Uterus (tissue), 2 donors: ENCODE measurements around the gene GLIS1.

Source experiments
- POLR2A ChIP-seq, 2 donors: fragments of 450-650 bp; IDR thresholded peaks; one replicate each; pipeline ENCODE4 v1.6.1; 2016; ENCODE audit warnings: antibody characterized with exemption in 2 of 2, mild to moderate bottlenecking in 1 of 2, moderate library complexity in 1 of 2
- TF ChIP-seq, protein P1 (sequence below), 4 experiments: fragments of 200-600 bp in 2 of 4; fragments of 450-650 bp in 2 of 4; sonication (generic) in 2 of 4; IDR thresholded peaks; one replicate each; pipeline ENCODE4 v1.5.1; 2016 to 2019; ENCODE audit warnings: antibody characterized with exemption in 4 of 4, mild to moderate bottlenecking in 2 of 4, moderate library complexity in 1 of 4

DNA sequence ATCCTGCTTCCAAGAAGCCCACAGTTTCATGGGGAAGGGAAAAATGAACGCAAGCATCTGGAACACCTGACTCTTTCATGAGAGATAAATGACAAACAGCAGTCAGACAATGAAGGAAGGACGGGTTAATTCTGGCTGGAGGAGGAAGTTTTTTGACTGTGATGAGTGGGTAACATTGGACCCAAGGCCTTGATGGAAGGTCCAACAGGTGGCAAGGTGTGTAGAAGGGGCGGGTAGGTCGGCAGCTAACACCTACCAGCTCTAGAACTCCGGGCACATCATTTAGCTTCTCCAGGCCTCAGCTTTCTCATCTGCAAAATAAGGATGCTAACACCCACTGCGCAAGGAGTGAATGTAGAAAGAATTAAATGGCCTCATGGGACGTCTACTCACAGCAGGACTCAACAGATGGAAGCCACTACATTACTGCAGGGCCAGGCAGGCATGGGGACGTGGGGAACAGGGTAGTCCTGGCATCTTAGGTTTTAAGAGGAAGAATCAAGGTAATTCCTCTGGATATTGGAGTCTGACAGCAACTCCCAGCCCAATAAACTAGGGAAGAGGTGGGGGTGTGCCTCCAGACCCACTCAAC lies 12.9 kb downstream of the GLIS1 start:
- TF ChIP-seq, protein P1, sequence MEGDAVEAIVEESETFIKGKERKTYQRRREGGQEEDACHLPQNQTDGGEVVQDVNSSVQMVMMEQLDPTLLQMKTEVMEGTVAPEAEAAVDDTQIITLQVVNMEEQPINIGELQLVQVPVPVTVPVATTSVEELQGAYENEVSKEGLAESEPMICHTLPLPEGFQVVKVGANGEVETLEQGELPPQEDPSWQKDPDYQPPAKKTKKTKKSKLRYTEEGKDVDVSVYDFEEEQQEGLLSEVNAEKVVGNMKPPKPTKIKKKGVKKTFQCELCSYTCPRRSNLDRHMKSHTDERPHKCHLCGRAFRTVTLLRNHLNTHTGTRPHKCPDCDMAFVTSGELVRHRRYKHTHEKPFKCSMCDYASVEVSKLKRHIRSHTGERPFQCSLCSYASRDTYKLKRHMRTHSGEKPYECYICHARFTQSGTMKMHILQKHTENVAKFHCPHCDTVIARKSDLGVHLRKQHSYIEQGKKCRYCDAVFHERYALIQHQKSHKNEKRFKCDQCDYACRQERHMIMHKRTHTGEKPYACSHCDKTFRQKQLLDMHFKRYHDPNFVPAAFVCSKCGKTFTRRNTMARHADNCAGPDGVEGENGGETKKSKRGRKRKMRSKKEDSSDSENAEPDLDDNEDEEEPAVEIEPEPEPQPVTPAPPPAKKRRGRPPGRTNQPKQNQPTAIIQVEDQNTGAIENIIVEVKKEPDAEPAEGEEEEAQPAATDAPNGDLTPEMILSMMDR (IDR thresholded peaks at IDR 0.05) = no peak
- TF ChIP-seq POLR2A (IDR thresholded peaks at IDR 0.05) = no peak
